Neutrophil (primary cell): ENCODE data around the gene PSKH1.
A peak's percentile ranks its signal among the peaks of the same experiment; 100 is the strongest.

Experiments
- H3K27ac ChIP-seq: fragments of 200-600 bp; sonication (generic); 2 replicates; pipeline ENCODE4 v1.5.1; 2016; ENCODE audit warnings: mild to moderate bottlenecking, moderate library complexity
- H3K27me3 ChIP-seq: fragments of 200-600 bp; sonication (generic); 2 replicates; pipeline ENCODE4 v1.6.0; 2016; ENCODE audit warnings: mild to moderate bottlenecking
- H3K36me3 ChIP-seq: fragments of 200-600 bp; sonication (generic); 2 replicates; pipeline ENCODE4 v1.5.1; 2017
- H3K4me1 ChIP-seq, 2 experiments: fragments of 200-600 bp in 1 of 2; sonication (generic) in 1 of 2; 1 replicate in 1 of 2; 2 replicates in 1 of 2; pipeline versions ENCODE4 v1.5.1 to v1.6.1; 2013 to 2016; ENCODE audit warnings: low read depth in 1 of 2, low read length in 1 of 2, mild to moderate bottlenecking in 1 of 2, moderate library complexity in 1 of 2; ENCODE audit not compliant: control insufficient read depth in 1 of 2, insufficient read depth in 1 of 2
- H3K4me3 ChIP-seq, 2 experiments: fragments of 200-600 bp in 1 of 2; sonication (generic) in 1 of 2; 1 replicate in 1 of 2; 2 replicates in 1 of 2; pipeline ENCODE4 v1.5.1; 2013 to 2016; ENCODE audit warnings: low read depth in 1 of 2, low read length in 1 of 2, mild to moderate bottlenecking in 1 of 2, moderate library complexity in 1 of 2
- H3K9me3 ChIP-seq: fragments of 200-600 bp; sonication (generic); 2 replicates; pipeline ENCODE4 v1.5.1; 2016
- TF ChIP-seq, protein P1 (sequence below): fragments of 200-600 bp; sonication (generic); IDR thresholded peaks from 2 replicates; pipeline ENCODE4 v1.5.1; 2016; ENCODE audit warnings: antibody characterized with exemption

Gene PSKH1

DNA sequence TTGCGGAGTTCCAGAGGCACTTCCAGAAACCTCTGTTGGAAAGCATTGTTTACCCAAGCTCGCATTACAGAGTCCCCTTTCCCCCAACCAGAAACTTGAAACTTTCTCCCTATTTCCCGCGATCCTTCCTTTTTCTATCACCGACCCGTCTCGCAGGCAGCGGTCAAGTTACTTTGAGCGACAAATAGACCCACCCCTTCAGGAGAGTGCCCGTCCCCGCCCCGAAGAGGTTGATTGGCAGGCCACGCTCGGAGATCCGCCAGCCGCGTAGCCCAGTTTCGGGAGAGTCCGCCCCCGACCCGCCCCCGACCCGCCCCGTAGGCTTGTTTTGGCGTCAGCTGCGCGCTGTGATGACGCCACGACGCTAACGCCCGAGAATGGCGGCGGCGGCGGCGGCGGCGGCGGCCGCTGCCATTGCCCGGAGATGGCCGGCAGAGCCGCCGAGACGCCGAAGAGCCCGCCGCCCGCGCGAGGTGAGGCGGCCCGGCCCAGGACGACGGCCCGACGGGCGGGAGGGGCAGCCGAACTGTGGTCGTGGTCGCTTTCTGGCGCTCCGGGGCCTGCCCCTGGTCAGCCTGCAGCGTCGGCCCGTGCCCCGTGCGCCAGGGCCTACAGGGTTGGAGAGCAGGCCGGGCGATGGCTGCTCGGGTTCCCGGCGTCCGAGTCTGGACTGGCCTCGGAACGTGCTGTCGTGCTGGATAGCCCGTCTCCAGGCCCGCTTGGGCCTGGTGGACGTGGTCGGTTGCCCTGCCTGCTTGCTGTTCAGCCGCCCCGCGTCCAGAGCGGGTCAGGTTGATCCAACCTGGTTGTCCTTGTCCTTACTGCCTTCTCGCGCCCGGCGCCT is at the start of gene PSKH1:
Gene PSKH1, plus strand, starts transcription at position 356 of the 844 bp plus-strand sequence. CDS start 15,496 bp downstream, outside the sequence.
- Histone ChIP-seq H3K36me3 (no peaks in the 10 kb centered on the region), H3K4me1 (peaks cover 20 to 22% of the 10 kb centered on the region in 2 experiments), H3K4me3 (peak within 1 kb of the TSS; percentile 85 to 89), H3K9me3 (no peaks in the 10 kb centered on the region), H3K27ac (peak within 1 kb of the TSS; percentile 90), H3K27me3 (no peaks in the 10 kb centered on the region)
- TF ChIP-seq, protein P1, sequence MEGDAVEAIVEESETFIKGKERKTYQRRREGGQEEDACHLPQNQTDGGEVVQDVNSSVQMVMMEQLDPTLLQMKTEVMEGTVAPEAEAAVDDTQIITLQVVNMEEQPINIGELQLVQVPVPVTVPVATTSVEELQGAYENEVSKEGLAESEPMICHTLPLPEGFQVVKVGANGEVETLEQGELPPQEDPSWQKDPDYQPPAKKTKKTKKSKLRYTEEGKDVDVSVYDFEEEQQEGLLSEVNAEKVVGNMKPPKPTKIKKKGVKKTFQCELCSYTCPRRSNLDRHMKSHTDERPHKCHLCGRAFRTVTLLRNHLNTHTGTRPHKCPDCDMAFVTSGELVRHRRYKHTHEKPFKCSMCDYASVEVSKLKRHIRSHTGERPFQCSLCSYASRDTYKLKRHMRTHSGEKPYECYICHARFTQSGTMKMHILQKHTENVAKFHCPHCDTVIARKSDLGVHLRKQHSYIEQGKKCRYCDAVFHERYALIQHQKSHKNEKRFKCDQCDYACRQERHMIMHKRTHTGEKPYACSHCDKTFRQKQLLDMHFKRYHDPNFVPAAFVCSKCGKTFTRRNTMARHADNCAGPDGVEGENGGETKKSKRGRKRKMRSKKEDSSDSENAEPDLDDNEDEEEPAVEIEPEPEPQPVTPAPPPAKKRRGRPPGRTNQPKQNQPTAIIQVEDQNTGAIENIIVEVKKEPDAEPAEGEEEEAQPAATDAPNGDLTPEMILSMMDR: peak; percentile 60

DNA sequence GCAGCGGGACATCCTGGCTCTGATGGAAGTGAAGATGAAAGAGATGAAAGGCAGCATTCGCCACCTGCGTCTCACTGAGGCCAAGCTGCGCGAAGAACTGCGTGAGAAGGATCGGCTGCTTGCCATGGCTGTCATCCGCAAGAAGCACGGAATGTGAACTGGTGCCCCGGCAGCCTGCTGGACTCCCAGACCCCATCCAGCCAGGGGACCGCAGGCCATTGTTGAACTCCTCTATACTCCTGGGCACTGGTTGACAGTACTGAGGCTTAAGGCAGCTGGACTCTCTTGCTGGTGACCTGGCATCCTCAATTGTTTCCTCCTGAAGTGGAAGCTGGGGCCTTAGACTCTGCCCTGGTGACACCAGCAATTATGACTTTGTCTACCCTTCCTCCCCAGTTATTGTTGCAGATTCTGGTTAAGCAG is 49.7 kb upstream of the PSKH1 start:
- no peaks in the 10 kb centered on the region for H3K27me3 ChIP-seq
- TF ChIP-seq, protein P1: no peak
- H3K27ac ChIP-seq: peak overlapping the region; percentile 92
- peaks cover 41 to 59% of the 10 kb centered on the region in 2 experiments for H3K4me1 ChIP-seq
- H3K9me3 ChIP-seq: no peaks in the 10 kb centered on the region
- H3K36me3 ChIP-seq: no peaks in the 10 kb centered on the region
- H3K4me3 ChIP-seq: peak overlapping the region; percentile 96

DNA sequence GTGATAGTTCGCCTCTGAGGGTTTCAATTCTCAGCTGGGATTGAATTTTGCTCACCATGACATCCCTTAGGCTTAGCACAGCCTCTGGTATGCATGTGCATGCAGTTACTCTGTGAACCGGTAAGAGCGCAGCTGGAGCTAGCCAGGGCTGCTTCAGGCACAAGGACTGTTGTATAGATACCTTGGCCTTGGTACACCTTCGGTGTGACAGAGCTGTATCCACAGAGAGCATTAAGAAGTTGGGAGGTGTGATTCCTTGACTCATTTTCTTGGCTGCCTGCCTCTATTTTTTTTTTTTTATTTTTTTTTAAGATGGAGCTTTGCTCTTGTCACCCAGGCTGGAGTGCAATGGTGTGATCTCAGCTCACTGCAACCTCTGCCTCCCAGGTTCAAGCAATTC is 48.6 kb upstream of the PSKH1 start:
- Histone ChIP-seq H3K4me1 (peaks cover 41 to 59% of the 10 kb centered on the region in 2 experiments), H3K27me3 (no peaks in the 10 kb centered on the region), H3K27ac (no peak overlapping the region), H3K36me3 (no peaks in the 10 kb centered on the region), H3K9me3 (no peaks in the 10 kb centered on the region), H3K4me3 (no peak overlapping the region)
- TF ChIP-seq, protein P1: no peak

DNA sequence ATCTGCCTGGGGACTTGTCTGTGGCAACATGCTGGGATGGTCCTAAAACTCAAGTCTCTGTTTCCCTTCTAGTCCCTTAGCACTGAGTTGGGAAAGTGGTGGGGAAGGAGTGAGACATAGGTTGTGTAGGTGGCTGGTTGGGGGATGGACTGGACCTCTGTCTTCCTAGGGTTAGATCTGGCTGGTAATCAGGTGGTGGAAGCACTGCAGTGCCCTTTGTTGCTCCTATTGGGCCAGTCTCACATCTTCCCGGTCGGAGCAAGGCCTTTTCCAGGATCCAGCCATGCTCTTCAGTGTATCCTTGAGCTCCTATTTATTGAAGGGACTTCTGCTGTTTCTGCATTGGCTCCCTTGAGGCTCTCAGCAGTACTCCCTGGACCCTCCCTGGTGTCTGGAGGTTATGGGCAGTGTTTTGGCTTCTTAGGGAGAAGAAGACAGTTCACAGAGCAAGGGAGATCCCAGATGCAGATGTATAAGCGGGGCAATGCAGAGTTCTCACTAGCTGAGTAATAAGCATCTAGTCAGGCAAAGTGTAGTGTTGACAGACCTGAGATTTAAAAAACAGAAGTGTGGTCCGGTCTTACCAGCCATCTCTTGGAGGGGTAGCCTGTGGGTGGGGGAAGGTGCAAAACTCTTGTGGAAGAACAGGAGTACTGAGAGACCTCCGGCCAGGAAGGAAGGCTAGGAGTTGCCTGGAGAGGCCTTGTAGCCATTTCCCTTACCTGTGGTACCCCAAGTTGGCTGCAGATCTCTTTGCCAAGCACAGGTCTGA is 47.6 kb upstream of the PSKH1 start:
- Histone ChIP-seq H3K4me1 (peaks cover 41 to 59% of the 10 kb centered on the region in 2 experiments), H3K27me3 (no peaks in the 10 kb centered on the region)
- TF ChIP-seq, protein P1: no peak

DNA sequence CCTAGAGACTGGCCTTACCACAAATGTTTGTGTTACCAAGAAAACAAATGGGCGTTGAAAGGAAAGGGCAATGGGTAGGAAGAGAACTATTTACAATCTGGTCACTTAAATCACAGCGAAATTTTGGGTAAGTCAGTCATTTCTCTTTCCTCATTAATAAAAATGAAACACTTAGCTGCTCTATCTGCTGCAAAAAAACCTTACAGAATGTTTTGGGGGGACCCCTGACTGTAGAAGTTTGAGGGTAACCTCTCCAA is 47.1 kb upstream of the PSKH1 start:
- no peaks in the 10 kb centered on the region for H3K27me3 ChIP-seq
- H3K27ac ChIP-seq: peak overlapping the region; percentile 85
- peaks cover 41 to 59% of the 10 kb centered on the region in 2 experiments for H3K4me1 ChIP-seq
- TF ChIP-seq, protein P1: no peak
- no peaks in the 10 kb centered on the region for H3K9me3 ChIP-seq
- peak overlapping the region; percentile 95 to 97 for H3K4me3 ChIP-seq
- no peaks in the 10 kb centered on the region for H3K36me3 ChIP-seq

More for the DNA sequence above, 47.6 kb upstream of the PSKH1 start:
- Histone ChIP-seq H3K9me3 (no peaks in the 10 kb centered on the region), H3K4me3 (peak overlapping the region; percentile 95 to 97), H3K36me3 (no peaks in the 10 kb centered on the region), H3K27ac (peak overlapping the region; percentile 85)
